Neutrophil (primary cell): ENCODE data around the gene STH.
A peak's percentile ranks its signal among the peaks of the same experiment; 100 is the strongest.
"Not testable (repeated sequence)": the region's sequence is repeated elsewhere in the genome, so short reads cannot be mapped to it uniquely, and the experiment has no call there.

Experiments
- H3K27ac ChIP-seq: fragments of 200-600 bp; sonication (generic); 2 replicates; pipeline ENCODE4 v1.5.1; 2016; ENCODE audit warnings: mild to moderate bottlenecking, moderate library complexity
- H3K27me3 ChIP-seq: fragments of 200-600 bp; sonication (generic); 2 replicates; pipeline ENCODE4 v1.6.0; 2016; ENCODE audit warnings: mild to moderate bottlenecking
- H3K36me3 ChIP-seq: fragments of 200-600 bp; sonication (generic); 2 replicates; pipeline ENCODE4 v1.5.1; 2017
- H3K4me1 ChIP-seq, 2 experiments: fragments of 200-600 bp in 1 of 2; sonication (generic) in 1 of 2; 1 replicate in 1 of 2; 2 replicates in 1 of 2; pipeline versions ENCODE4 v1.5.1 to v1.6.1; 2013 to 2016; ENCODE audit warnings: low read depth in 1 of 2, low read length in 1 of 2, mild to moderate bottlenecking in 1 of 2, moderate library complexity in 1 of 2; ENCODE audit not compliant: control insufficient read depth in 1 of 2, insufficient read depth in 1 of 2
- H3K4me3 ChIP-seq, 2 experiments: fragments of 200-600 bp in 1 of 2; sonication (generic) in 1 of 2; 1 replicate in 1 of 2; 2 replicates in 1 of 2; pipeline ENCODE4 v1.5.1; 2013 to 2016; ENCODE audit warnings: low read depth in 1 of 2, low read length in 1 of 2, mild to moderate bottlenecking in 1 of 2, moderate library complexity in 1 of 2
- H3K9me3 ChIP-seq: fragments of 200-600 bp; sonication (generic); 2 replicates; pipeline ENCODE4 v1.5.1; 2016
- TF ChIP-seq, protein P1 (sequence below): fragments of 200-600 bp; sonication (generic); IDR thresholded peaks from 2 replicates; pipeline ENCODE4 v1.5.1; 2016; ENCODE audit warnings: antibody characterized with exemption

The STH gene

DNA sequence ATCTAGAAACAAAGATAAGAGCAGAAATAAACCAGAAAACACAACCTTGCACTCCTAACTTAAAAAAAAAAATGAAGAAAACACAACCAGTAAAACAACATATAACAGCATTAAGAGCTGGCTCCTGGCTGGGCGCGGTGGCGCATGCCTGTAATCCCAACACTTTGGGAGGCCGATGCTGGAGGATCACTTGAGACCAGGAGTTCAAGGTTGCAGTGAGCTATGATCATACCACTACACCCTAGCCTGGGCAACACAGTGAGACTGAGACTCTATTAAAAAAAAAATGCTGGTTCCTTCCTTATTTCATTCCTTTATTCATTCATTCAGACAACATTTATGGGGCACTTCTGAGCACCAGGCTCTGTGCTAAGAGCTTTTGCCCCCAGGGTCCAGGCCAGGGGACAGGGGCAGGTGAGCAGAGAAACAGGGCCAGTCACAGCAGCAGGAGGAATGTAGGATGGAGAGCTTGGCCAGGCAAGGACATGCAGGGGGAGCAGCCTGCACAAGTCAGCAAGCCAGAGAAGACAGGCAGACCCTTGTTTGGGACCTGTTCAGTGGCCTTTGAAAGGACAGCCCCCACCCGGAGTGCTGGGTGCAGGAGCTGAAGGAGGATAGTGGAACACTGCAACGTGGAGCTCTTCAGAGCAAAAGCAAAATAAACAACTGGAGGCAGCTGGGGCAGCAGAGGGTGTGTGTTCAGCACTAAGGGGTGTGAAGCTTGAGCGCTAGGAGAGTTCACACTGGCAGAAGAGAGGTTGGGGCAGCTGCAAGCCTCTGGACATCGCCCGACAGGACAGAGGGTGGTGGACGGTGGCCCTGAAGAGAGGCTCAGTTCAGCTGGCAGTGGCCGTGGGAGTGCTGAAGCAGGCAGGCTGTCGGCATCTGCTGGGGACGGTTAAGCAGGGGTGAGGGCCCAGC is 2.6 kb downstream of the STH start:
- TF ChIP-seq, protein P1, sequence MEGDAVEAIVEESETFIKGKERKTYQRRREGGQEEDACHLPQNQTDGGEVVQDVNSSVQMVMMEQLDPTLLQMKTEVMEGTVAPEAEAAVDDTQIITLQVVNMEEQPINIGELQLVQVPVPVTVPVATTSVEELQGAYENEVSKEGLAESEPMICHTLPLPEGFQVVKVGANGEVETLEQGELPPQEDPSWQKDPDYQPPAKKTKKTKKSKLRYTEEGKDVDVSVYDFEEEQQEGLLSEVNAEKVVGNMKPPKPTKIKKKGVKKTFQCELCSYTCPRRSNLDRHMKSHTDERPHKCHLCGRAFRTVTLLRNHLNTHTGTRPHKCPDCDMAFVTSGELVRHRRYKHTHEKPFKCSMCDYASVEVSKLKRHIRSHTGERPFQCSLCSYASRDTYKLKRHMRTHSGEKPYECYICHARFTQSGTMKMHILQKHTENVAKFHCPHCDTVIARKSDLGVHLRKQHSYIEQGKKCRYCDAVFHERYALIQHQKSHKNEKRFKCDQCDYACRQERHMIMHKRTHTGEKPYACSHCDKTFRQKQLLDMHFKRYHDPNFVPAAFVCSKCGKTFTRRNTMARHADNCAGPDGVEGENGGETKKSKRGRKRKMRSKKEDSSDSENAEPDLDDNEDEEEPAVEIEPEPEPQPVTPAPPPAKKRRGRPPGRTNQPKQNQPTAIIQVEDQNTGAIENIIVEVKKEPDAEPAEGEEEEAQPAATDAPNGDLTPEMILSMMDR, result no peak
- Histone ChIP-seq H3K27me3 (no peaks in the 10 kb centered on the region), H3K4me3 (no peak overlapping the region), H3K9me3 (no peaks in the 10 kb centered on the region), H3K4me1 (no peaks in the 10 kb centered on the region), H3K36me3 (no peaks in the 10 kb centered on the region), H3K27ac (no peak overlapping the region)

DNA sequence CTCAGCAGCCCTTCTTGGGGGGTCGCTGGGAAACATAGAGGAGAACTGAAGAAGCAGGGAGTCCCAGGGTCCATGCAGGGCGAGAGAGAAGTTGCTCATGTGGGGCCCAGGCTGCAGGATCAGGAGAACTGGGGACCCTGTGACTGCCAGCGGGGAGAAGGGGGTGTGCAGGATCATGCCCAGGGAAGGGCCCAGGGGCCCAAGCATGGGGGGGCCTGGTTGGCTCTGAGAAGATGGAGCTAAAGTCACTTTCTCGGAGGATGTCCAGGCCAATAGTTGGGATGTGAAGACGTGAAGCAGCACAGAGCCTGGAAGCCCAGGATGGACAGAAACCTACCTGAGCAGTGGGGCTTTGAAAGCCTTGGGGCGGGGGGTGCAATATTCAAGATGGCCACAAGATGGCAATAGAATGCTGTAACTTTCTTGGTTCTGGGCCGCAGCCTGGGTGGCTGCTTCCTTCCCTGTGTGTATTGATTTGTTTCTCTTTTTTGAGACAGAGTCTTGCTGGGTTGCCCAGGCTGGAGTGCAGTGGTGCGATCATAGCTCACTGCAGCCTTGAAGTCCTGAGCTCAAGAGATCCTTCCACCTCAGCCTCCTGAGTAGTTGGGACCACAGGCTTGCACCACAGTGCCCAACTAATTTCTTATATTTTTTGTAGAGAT is 3.4 kb downstream of the STH start:
- H3K27me3 ChIP-seq, result no peaks in the 10 kb centered on the region

DNA sequence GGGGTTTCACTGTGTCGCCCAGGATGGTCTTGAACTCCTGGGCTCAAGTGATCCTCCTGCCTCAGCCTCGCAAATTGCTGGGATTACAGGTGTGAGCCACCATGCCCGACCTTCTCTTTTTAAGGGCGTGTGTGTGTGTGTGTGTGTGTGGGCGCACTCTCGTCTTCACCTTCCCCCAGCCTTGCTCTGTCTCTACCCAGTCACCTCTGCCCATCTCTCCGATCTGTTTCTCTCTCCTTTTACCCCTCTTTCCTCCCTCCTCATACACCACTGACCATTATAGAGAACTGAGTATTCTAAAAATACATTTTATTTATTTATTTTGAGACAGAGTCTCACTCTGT is 3.9 kb downstream of the STH start:
- Histone ChIP-seq H3K4me3 (no peak overlapping the region), H3K9me3 (no peaks in the 10 kb centered on the region), H3K36me3 (no peaks in the 10 kb centered on the region), H3K27ac (no peak overlapping the region), H3K4me1 (no peaks in the 10 kb centered on the region), H3K27me3 (no peaks in the 10 kb centered on the region)
- TF ChIP-seq, protein P1, result no peak

More for the DNA sequence above, 3.4 kb downstream of the STH start:
- Histone ChIP-seq H3K36me3 (no peaks in the 10 kb centered on the region), H3K4me1 (no peaks in the 10 kb centered on the region), H3K4me3 (no peak overlapping the region), H3K9me3 (no peaks in the 10 kb centered on the region), H3K27ac (no peak overlapping the region)
- TF ChIP-seq, protein P1, result peak; percentile 95

DNA sequence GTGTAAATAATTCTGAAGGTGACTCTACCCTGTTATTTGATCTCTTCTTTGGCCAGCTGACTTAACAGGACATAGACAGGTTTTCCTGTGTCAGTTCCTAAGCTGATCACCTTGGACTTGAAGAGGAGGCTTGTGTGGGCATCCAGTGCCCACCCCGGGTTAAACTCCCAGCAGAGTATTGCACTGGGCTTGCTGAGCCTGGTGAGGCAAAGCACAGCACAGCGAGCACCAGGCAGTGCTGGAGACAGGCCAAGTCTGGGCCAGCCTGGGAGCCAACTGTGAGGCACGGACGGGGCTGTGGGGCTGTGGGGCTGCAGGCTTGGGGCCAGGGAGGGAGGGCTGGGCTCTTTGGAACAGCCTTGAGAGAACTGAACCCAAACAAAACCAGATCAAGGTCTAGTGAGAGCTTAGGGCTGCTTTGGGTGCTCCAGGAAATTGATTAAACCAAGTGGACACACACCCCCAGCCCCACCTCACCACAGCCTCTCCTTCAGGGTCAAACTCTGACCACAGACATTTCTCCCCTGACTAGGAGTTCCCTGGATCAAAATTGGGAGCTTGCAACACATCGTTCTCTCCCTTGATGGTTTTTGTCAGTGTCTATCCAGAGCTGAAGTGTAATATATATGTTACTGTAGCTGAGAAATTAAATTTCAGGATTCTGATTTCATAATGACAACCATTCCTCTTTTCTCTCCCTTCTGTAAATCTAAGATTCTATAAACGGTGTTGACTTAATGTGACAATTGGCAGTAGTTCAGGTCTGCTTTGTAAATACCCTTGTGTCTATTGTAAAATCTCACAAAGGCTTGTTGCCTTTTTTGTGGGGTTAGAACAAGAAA is 5.1 kb downstream of the STH start:
- H3K27me3 ChIP-seq, result no peaks in the 10 kb centered on the region
- H3K27ac ChIP-seq, result no peak overlapping the region
- no peak overlapping the region for H3K4me3 ChIP-seq
- no peaks in the 10 kb centered on the region for H3K36me3 ChIP-seq
- TF ChIP-seq, protein P1, result no peak
- no peaks in the 10 kb centered on the region for H3K4me1 ChIP-seq
- H3K9me3 ChIP-seq, result no peaks in the 10 kb centered on the region

DNA sequence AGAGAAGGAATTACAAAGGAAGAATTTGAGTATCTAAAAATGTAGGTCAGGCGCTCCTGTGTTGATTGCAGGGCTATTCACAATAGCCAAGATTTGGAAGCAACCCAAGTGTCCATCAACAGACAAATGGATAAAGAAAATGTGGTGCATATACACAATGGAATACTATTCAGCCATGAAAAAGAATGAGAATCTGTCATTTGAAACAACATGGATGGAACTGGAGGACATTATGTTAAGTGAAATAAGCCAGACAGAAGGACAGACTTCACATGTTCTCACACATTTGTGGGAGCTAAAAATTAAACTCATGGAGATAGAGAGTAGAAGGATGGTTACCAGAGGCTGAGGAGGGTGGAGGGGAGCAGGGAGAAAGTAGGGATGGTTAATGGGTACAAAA is 7.0 kb downstream of the STH start:
- not testable (repeated sequence) for H3K27me3 ChIP-seq, H3K4me3 ChIP-seq, H3K9me3 ChIP-seq, H3K27ac ChIP-seq, H3K36me3 ChIP-seq, H3K4me1 ChIP-seq
